ENCODE data around the gene ETS1. TPM values are rescaled to one million over a fixed set of nuclear protein-coding genes. Genes with fewer than 3 reads are reported as not detected.

ETS1 gene
- total RNA-seq, 1 experiment from 2014 or later: 29.9 TPM

GRCh38 chr11:128552783-128553661, 34.3 kb downstream of the ETS1 start:
- H3K27me3 Mint-ChIP-seq (ENCODE audit: low read depth): peaks cover 45% of the 10 kb centered on the region
- DNase-seq: no peak
- peaks cover 0 to 30% (median 10%) of the 10 kb centered on the region in 3 experiments; a peak in 4 of 7 replicates for H3K36me3 Mint-ChIP-seq (ENCODE audit: insufficient read depth in 1 of 3, low read depth in 3 of 3)
- H3K23me2 ChIP-seq (ENCODE audit: insufficient read length, low read depth, low read length, poor library complexity, severe bottlenecking): peaks cover 13% of the 10 kb centered on the region
- 100% methylated on average over 4 of the region's 14 CpGs for WGBS (ENCODE audit: extremely low coverage, insufficient read length, low lambda C conversion rate)
- no peak overlapping the region for H4K91ac ChIP-seq (ENCODE audit: insufficient read length, low read depth, low read length)
- no peaks in the 10 kb centered on the region; a peak in 1 of 5 replicates for H3K9me3 Mint-ChIP-seq
- no peak overlapping the region for H3K27ac ChIP-seq (ENCODE audit: insufficient read length, low read depth, low read length)
- H2BK12ac ChIP-seq (ENCODE audit: insufficient read length, low read depth, low read length): no peak overlapping the region
- H2BK120ac ChIP-seq (ENCODE audit: low read depth, low read length, poor library complexity, severe bottlenecking): no peak overlapping the region
- H3T11ph ChIP-seq (ENCODE audit: low read length): no peak overlapping the region
- no peak overlapping the region for H2BK15ac ChIP-seq (ENCODE audit: low read depth, low read length)
- no peak overlapping the region for H2BK5ac ChIP-seq (ENCODE audit: insufficient read length, low read length)
- peaks cover 35 to 48% of the 10 kb centered on the region in 2 experiments for H3K4me1 Mint-ChIP-seq
- no peak overlapping the region for H3K9ac ChIP-seq (ENCODE audit: extremely low read depth, insufficient read length, low read length)
- peaks cover 15% of the 10 kb centered on the region; the same call in 1 of the 2 replicates for H3K27me3 ChIP-seq (ENCODE audit: insufficient read depth, low read length)
- H3K79me2 ChIP-seq (ENCODE audit: insufficient read depth, low read length): no peaks in the 10 kb centered on the region
- H3K56ac ChIP-seq (ENCODE audit: insufficient read length, low read depth, low read length): no peak overlapping the region
- no peak for TF ChIP-seq CTCF (conservative IDR thresholded peaks at IDR 0.05)
- H3K4me1 ChIP-seq (ENCODE audit: insufficient read depth, low read length): peaks cover 2% of the 10 kb centered on the region; the same call in 1 of the 2 replicates
- H2AK5ac ChIP-seq (ENCODE audit: insufficient read length, low read length): no peak overlapping the region
- H3K4me2 ChIP-seq (ENCODE audit: insufficient read depth, insufficient read length, low read length): no peak overlapping the region
- H3K4me3 Mint-ChIP-seq: no peak overlapping the region
- H4K8ac ChIP-seq (replicated peaks; ENCODE audit: insufficient read length, low read depth, low read length): no peak overlapping the region
- H3K23ac ChIP-seq (ENCODE audit: insufficient read length, low read depth, low read length): no peak overlapping the region
- H2AFZ ChIP-seq (ENCODE audit: low read length): no peak overlapping the region
- H3K4ac ChIP-seq (ENCODE audit: low read depth, low read length): no peak overlapping the region
- H4K5ac ChIP-seq (ENCODE audit: insufficient read length, low read depth, low read length): no peak overlapping the region
- H3K9me3 ChIP-seq (ENCODE audit: control insufficient read depth, low read depth, low read length): no peaks in the 10 kb centered on the region
- no peak overlapping the region for H3K14ac ChIP-seq (ENCODE audit: insufficient read depth, low read length)
- H4K20me1 ChIP-seq (ENCODE audit: control insufficient read depth, insufficient read depth, insufficient read length): no peaks in the 10 kb centered on the region
- H3K18ac ChIP-seq (ENCODE audit: insufficient read length, low read depth, low read length): no peak overlapping the region
- no peak overlapping the region for H2BK20ac ChIP-seq (ENCODE audit: low read depth, low read length, poor library complexity, severe bottlenecking)
- no peaks in the 10 kb centered on the region for H3K79me1 ChIP-seq (ENCODE audit: insufficient read depth, low read depth, low read length, poor library complexity, severe bottlenecking)
- no peak overlapping the region for H3K27ac Mint-ChIP-seq

Measured in H9 (cell line).